ENCODE results near the gene ANKDD1B. TPM values are rescaled to one million over a fixed set of nuclear protein-coding genes. Genes with fewer than 3 reads are reported as not detected.

Gene ANKDD1B
- total RNA-seq, 1 donor from 2014 or later: 0.68 TPM

- DNase-seq: no peak
These were observed 5.8 kb downstream of the ANKDD1B start for GRCh38 chr5:75616971-75617621.

- DNase-seq: no peak
These were observed 6.6 kb downstream of the ANKDD1B start for GRCh38 chr5:75617736-75618352.

GRCh38 chr5:75620184-75620959, 9.1 kb downstream of the ANKDD1B start:
- no peak for DNase-seq

GRCh38 chr5:75622564-75622963, 11.3 kb downstream of the ANKDD1B start:
- no peak for DNase-seq

GRCh38 chr5:75623846-75624245, 12.6 kb downstream of the ANKDD1B start:
- no peak for DNase-seq

- DNase-seq: no peak
These were observed 15.7 kb downstream of the ANKDD1B start for GRCh38 chr5:75626959-75627358.

GRCh38 chr5:75627801-75628200, 16.5 kb downstream of the ANKDD1B start:
- no peak for DNase-seq

- no peak for DNase-seq
These were observed 19.6 kb downstream of the ANKDD1B start for GRCh38 chr5:75630875-75631274.

- DNase-seq: no peak
These were observed 21.1 kb downstream of the ANKDD1B start for GRCh38 chr5:75632321-75632720.

- no peak for DNase-seq
These were observed 26.7 kb downstream of the ANKDD1B start for GRCh38 chr5:75637949-75638348.

GRCh38 chr5:75639535-75640311, 28.5 kb downstream of the ANKDD1B start:
- DNase-seq: peak; percentile 40

GRCh38 chr5:75640395-75640794, 29.1 kb downstream of the ANKDD1B start:
- DNase-seq: peak; percentile 91

GRCh38 chr5:75640826-75641225, 29.6 kb downstream of the ANKDD1B start:
- DNase-seq: peak; percentile 56

GRCh38 chr5:75648712-75649111, 37.5 kb downstream of the ANKDD1B start:
- no peak for DNase-seq

GRCh38 chr5:75651575-75652238, 40.5 kb downstream of the ANKDD1B start:
- DNase-seq: no peak

- DNase-seq: no peak
These were observed 42.3 kb downstream of the ANKDD1B start for GRCh38 chr5:75653521-75653920.

- no peak for DNase-seq
These were observed 43.5 kb downstream of the ANKDD1B start for GRCh38 chr5:75654693-75655295.

- DNase-seq: peak; percentile 51
These were observed 45.2 kb downstream of the ANKDD1B start for GRCh38 chr5:75656311-75657003.

GRCh38 chr5:75659791-75660450, 48.7 kb downstream of the ANKDD1B start:
- DNase-seq: no peak

- no peak for DNase-seq
These were observed 49.6 kb downstream of the ANKDD1B start for GRCh38 chr5:75660678-75661465.
